ENCODE results near the gene ORC5.

DNA sequence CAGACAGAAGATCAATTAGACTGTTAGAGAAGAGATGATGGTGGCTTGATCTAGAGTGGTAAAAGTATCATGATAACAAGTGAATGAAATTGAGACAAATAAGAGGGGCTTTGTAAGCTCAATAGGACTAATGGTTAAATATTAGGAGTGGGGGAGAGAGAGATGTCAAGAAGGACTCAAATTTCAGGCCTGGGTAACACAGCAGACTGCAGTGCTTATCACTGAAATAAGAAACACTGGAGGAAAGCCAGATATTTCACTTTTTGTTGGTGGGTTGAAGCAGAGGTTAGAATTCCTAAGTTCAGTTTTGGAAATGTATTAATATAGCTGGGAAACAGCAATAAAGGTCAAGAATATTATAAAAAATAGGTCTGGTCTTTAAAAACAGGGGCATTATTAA is 74.6 kb downstream of the ORC5 start:
- no peak for TF ChIP-seq SP1 (IDR thresholded peaks at IDR 0.05)
- TF ChIP-seq FOXM1 (IDR thresholded peaks at IDR 0.05; ENCODE audit: borderline replicate concordance) = no peak
